ENCODE results near the gene MLPH.

Gene MLPH

DNA sequence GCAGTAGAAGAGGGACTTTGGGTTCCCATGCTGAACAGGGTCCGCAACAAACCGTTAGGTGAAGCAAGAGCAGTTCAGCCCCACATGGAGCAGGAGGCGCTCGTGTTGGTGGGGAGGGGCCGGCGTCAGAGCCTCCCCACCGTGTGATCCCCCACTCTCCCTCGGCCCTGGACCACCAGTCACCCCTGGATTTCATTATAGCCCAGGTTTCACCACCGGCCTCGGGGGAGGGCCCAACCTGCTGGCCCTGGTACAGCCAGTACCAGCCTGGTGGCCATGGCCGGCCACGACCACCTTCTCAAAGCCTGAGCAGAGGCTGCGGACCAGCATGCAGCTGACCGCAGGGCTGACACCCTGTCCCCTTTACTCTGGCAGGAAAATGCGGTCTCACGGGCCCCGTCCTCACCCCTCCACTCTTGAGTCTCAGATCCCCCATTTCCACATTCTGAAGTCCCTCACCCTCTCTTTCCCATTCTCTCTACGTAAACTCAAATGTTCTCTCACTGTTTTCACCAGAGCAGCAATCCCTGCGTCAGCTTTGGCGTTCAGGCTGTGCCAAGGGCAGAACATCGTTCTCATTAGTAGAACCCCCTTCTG lies 8.6 kb downstream of the MLPH start:
- peaks cover 15% of the 10 kb centered on the region for H3K9me3 ChIP-seq (ENCODE audit: insufficient read depth, low read length, severe bottlenecking)
- ATAC-seq (ENCODE audit: insufficient read depth, low read depth) (no peak), DNase-seq (no peak)
- no peaks in the 10 kb centered on the region for H4K20me1 ChIP-seq (ENCODE audit: insufficient read depth, low read length)
- no peak overlapping the region for H3K9ac ChIP-seq (ENCODE audit: low read depth, low read length)
- no peak overlapping the region for H3K27ac ChIP-seq (ENCODE audit: low read length)
- no peaks in the 10 kb centered on the region for H3K36me3 ChIP-seq (ENCODE audit: insufficient read depth, low read length)
- H3K27me3 ChIP-seq (ENCODE audit: insufficient read depth, low read length, poor library complexity), result peaks cover 11% of the 10 kb centered on the region
- no peak overlapping the region for H3K4me2 ChIP-seq (ENCODE audit: insufficient read depth, low read length)
- no peak overlapping the region for H2AFZ ChIP-seq (ENCODE audit: low read depth, low read length)
- no peak for TF ChIP-seq EZH2 (IDR thresholded peaks at IDR 0.05; ENCODE audit: borderline replicate concordance, low read depth, low read length, severe bottlenecking)
- TF ChIP-seq, protein P1, sequence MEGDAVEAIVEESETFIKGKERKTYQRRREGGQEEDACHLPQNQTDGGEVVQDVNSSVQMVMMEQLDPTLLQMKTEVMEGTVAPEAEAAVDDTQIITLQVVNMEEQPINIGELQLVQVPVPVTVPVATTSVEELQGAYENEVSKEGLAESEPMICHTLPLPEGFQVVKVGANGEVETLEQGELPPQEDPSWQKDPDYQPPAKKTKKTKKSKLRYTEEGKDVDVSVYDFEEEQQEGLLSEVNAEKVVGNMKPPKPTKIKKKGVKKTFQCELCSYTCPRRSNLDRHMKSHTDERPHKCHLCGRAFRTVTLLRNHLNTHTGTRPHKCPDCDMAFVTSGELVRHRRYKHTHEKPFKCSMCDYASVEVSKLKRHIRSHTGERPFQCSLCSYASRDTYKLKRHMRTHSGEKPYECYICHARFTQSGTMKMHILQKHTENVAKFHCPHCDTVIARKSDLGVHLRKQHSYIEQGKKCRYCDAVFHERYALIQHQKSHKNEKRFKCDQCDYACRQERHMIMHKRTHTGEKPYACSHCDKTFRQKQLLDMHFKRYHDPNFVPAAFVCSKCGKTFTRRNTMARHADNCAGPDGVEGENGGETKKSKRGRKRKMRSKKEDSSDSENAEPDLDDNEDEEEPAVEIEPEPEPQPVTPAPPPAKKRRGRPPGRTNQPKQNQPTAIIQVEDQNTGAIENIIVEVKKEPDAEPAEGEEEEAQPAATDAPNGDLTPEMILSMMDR (IDR thresholded peaks at IDR 0.05; ENCODE audit: borderline replicate concordance, extremely low read depth, low read length, poor library complexity, severe bottlenecking), result no peak
- no peak overlapping the region for H3K4me3 ChIP-seq (ENCODE audit: low read depth in 1 of 2, low read length in 2 of 2)
- H3K79me2 ChIP-seq (ENCODE audit: insufficient read depth, low read length), result no peaks in the 10 kb centered on the region
- no peaks in the 10 kb centered on the region for H3K4me1 ChIP-seq (ENCODE audit: insufficient read depth, low read length)

- no peak overlapping the region for H3K9ac ChIP-seq (ENCODE audit: low read depth, low read length)
- no peak overlapping the region for H3K4me3 ChIP-seq (ENCODE audit: low read depth in 1 of 2, low read length in 2 of 2)
- no peak for DNase-seq
- no peak overlapping the region for H3K4me2 ChIP-seq (ENCODE audit: insufficient read depth, low read length)
- H3K27ac ChIP-seq (ENCODE audit: low read length), result no peak overlapping the region
- no peaks in the 10 kb centered on the region for H3K36me3 ChIP-seq (ENCODE audit: insufficient read depth, low read length)
- H3K27me3 ChIP-seq (ENCODE audit: insufficient read depth, low read length, poor library complexity), result peaks cover 15% of the 10 kb centered on the region
- H2AFZ ChIP-seq (ENCODE audit: low read depth, low read length), result no peak overlapping the region
- no peaks in the 10 kb centered on the region for H4K20me1 ChIP-seq (ENCODE audit: insufficient read depth, low read length)
- H3K79me2 ChIP-seq (ENCODE audit: insufficient read depth, low read length), result no peaks in the 10 kb centered on the region
- no peak for ATAC-seq (ENCODE audit: insufficient read depth, low read depth)
- peaks cover 8% of the 10 kb centered on the region for H3K9me3 ChIP-seq (ENCODE audit: insufficient read depth, low read length, severe bottlenecking)
- H3K4me1 ChIP-seq (ENCODE audit: insufficient read depth, low read length), result no peaks in the 10 kb centered on the region
- TF ChIP-seq, protein P1 (IDR thresholded peaks at IDR 0.05; ENCODE audit: borderline replicate concordance, extremely low read depth, low read length, poor library complexity, severe bottlenecking), result no peak
Measured at GRCh38 chr2:237496428-237496827, 9.4 kb downstream of the MLPH start.

DNA sequence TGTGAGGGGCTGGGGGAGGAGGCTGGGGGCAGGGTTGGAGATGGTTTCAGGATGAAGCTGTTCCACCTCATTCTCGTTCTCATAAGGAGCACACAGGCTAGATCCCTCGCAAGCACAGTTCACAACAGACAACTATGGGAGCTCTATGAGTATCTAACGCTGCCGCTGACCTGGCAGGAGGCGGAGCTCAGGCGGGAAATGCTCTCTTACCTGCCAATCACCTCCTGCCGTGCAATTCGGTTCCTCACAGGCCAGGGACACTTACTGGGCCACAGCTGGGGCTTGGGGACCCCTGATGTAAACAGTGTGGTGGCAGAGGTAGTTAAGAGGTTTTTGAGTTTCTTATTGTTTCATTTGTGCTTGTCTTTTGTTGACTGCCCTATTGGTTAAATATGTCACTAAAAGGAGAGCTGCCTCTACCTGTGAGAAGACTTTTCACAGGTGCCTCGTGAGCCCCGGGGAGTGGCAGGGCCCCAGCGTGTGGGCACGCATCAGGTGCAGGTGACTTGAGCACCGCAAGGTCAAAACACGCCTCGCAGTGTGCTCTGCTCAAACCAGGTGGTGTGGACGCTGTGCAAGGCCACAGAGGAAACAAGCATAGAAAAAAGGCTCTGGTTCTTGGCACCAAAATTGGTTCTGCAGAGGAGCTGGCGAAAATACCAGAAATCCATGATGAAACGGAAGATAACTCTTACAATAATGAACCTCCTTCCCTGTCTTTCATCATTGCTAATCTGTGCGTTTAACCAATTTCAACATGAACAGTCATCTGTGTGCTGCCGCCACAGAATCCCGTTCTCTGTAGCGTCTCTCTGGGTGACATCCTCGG lies 10.2 kb downstream of the MLPH start:
- H3K4me2 ChIP-seq (ENCODE audit: insufficient read depth, low read length), result no peak overlapping the region
- H2AFZ ChIP-seq (ENCODE audit: low read depth, low read length), result no peak overlapping the region
- no peaks in the 10 kb centered on the region for H3K79me2 ChIP-seq (ENCODE audit: insufficient read depth, low read length)

More for the DNA sequence above, 10.2 kb downstream of the MLPH start:
- Histone ChIP-seq H3K9me3 (ENCODE audit: insufficient read depth, low read length, severe bottlenecking) (no peaks in the 10 kb centered on the region), H3K9ac (ENCODE audit: low read depth, low read length) (no peak overlapping the region), H3K27me3 (ENCODE audit: insufficient read depth, low read length, poor library complexity) (peaks cover 15% of the 10 kb centered on the region), H3K27ac (ENCODE audit: low read length) (no peak overlapping the region), H3K4me3 (ENCODE audit: low read depth in 1 of 2, low read length in 2 of 2) (no peak overlapping the region), H3K36me3 (ENCODE audit: insufficient read depth, low read length) (no peaks in the 10 kb centered on the region), H4K20me1 (ENCODE audit: insufficient read depth, low read length) (no peaks in the 10 kb centered on the region), H3K4me1 (ENCODE audit: insufficient read depth, low read length) (no peaks in the 10 kb centered on the region)
- no peak for ATAC-seq (ENCODE audit: insufficient read depth, low read depth)
- TF ChIP-seq, protein P1 (IDR thresholded peaks at IDR 0.05; ENCODE audit: borderline replicate concordance, extremely low read depth, low read length, poor library complexity, severe bottlenecking), result no peak
- no peak for TF ChIP-seq EZH2 (IDR thresholded peaks at IDR 0.05; ENCODE audit: borderline replicate concordance, low read depth, low read length, severe bottlenecking)
- no peak for DNase-seq

Measured in DND-41 (cell line).